Stimulated activated CD4-positive, alpha-beta T cell treated with anti-CD3 and anti-CD28 coated beads, Interleukin-4, amount 100 ng/mL, for 48 hours (primary cell): Measurements from ENCODE around the gene TCERG1L.

Experiments
- DNase-seq, 2 donors: peaks; one replicate each; pipeline ENCODE4 v3.0.0-alpha.2; 2020; ENCODE audit warnings: low read depth in 2 of 2

TCERG1L gene

DNA sequence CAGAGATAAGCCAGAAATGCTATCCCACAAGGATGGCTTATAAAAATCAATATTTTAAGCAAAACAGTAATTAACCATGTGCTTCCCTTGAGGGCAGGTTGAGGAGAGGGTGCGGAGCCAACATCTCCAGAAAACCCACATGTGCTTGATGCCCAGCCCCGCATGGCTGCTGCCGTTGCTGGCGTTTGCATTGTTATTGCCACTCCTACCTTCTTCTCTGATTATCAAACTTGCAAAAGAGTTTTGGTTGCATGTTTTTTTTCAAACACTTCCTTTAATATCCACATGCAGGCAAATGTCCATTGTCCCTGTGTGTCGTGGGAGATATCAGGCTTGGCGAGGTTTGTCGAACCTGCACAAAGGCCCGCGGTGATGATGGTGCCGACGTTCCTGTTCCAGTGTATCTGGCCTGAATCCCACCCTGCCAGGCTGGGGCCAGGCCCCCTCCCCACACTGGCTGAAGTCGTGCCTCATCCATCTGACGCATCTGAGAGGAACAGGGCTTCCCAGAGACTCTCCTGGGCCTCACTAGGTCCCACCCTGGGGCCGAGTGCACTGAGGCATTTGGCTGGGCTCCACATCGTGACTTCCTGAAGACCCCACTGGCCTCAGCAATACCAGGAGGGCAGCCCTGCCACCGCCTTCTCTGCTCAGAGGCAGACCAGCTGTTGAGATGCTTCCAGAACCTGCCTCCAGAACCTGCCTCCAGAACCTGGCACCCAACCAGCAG is 40.9 kb downstream of the TCERG1L start:
- no peak for DNase-seq

- DNase-seq, result no peak
Measured at GRCh38 chr10:131269776-131270460, 41.6 kb downstream of the TCERG1L start.

DNA sequence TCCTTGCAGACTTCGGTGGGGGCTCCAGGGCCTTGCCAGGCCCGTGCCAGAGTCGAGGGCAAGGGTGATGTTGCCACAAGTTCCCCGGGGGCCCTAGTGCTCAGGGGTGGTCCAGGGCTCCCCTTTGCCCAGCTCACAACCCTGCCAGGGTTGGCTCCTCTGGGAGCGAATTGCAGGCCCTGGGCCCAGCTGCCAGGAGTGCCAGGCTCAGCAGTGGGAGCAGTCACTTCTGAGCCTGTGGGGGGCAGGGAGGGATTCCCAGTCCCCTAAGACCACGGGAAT is 43.8 kb downstream of the TCERG1L start:
- no peak for DNase-seq

DNA sequence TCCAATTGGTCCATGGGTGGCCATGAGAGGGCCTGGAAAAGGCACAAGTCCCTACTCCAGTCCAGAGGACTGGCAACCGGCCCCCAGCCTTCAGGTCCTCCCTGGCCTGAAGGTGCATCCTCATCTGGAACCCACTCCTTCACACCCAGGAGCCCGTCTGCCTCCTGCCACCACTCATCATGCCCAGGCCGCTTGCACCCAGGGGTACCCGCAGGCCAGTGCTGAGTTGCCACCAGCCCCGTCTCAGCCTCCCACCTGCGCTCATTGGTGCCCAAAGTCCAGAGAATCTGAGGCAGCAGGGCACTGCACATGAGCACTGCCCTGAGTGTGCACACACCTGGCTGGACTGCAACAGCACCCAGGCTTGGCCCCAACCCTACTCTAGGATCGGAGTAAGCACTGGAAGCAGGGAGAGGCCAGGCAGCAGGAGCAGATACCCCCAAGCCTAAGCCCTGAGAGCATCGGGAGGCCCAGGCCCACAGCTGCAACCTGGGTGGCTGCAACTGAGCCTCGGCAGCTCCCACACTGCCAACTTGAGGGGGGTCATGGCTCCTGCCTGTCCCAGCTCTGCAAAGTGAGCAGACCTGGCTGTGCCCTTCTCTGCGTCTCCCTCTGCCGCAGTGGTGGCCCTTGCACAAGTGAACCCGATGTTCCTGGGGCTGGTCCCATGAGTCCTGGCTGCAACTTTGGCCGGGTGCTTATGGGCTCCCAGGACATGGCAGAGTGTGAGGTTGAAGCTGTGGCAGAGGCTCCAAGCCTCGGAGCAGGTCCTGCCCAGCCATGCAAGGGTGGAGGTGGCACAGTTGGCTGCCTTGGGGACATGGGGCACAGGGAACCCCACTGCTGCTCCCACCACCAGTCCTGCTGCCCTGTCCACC is 44.3 kb downstream of the TCERG1L start:
- no peak for DNase-seq

- no peak for DNase-seq
Measured at GRCh38 chr10:131264110-131264788, 47.3 kb downstream of the TCERG1L start.

DNA sequence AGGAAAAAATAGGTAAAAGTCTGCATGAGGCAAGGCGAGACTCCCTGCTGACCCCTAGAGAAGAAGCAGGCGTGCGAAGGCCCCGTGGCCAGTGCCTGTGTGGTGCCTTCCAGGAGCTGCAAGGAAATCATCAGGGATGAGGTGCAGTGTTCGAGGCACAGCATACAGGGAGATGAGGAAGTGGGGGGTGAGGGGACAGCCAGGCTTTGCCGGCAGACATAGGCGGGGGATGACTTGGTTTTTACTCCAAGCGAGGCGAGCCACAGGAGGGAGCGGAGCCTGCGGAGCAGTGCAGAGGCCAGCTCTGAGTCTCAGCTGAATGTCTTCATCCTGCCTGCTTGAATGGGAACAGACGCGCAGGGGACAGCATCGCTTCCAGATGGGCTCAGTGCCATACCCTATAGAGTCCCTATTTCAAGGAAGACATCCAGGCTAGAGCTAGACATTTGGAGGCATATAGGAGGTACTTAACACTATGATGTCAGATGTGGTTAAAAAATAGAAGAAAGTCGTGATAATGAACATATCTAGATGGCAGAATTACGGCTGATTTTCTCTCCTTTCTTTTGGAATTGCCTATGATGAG is 49.5 kb downstream of the TCERG1L start:
- no peak for DNase-seq

DNA sequence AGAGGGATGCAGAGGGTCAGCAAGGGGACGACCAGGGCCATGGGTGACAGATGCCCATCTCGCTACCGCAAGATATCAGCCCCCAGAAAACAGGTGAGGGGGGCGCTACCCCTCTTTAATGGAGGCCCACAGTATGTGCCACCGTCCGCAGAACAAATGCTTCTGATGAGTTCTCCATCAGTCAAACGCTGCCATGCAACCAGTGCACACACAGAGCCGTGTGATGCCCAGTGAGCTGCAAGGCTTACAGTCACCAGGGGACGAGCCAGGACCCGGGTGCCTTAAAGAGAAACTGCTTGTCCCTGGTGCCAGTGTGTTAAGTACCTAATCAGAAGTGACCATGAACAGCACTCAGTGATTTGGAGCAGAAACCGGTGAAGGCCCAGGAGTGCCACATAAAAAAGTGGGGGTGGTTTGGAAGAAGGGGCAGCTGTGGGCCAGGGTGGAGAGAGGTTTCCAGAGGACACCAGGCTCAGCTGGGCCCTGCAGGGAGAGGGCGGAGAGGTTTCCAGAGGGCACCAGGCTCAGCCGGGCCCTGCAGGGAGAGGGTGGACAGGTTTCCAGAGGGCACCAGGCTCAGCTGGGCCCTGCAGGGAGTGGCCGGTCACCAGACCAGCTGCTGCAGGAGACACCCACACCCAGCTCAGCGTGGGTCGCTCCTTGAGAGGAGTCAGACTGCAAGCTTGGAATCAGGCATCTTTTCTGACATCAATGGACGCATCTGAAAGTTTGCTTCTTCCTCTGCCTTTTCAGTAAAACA is 50.9 kb downstream of the TCERG1L start:
- DNase-seq, result no peak

DNA sequence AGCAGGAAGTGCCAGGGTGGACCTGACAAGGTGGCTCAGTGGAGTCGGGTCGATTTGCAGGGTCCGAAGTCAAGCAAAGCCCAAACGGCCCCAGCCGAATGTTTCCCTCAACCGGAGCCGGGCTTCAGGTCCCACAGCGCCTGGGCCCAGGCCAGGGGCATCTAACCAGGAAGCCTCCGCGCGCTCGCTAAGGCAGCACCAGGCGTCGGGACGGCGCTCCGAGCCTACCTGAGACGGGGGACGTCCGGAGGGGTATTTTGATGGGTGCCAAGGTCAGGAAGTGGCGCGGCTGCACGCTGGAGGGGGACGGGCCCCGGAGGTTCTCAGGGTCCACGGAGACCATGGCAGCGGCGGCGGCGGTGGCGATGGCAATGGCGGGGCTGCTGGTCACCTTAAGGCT is 51.5 kb downstream of the TCERG1L start:
- no peak for DNase-seq

- no peak for DNase-seq
Measured at GRCh38 chr10:131259535-131259934, 52.0 kb downstream of the TCERG1L start.

- no peak for DNase-seq
Measured at GRCh38 chr10:131258256-131258655, 53.3 kb downstream of the TCERG1L start.

GRCh38 chr10:131257027-131257426 is 54.5 kb downstream of the TCERG1L start:
- no peak for DNase-seq

GRCh38 chr10:131254859-131255252 is 56.7 kb downstream of the TCERG1L start:
- no peak for DNase-seq

- no peak for DNase-seq
Measured at GRCh38 chr10:131253931-131254858, 57.3 kb downstream of the TCERG1L start.

DNA sequence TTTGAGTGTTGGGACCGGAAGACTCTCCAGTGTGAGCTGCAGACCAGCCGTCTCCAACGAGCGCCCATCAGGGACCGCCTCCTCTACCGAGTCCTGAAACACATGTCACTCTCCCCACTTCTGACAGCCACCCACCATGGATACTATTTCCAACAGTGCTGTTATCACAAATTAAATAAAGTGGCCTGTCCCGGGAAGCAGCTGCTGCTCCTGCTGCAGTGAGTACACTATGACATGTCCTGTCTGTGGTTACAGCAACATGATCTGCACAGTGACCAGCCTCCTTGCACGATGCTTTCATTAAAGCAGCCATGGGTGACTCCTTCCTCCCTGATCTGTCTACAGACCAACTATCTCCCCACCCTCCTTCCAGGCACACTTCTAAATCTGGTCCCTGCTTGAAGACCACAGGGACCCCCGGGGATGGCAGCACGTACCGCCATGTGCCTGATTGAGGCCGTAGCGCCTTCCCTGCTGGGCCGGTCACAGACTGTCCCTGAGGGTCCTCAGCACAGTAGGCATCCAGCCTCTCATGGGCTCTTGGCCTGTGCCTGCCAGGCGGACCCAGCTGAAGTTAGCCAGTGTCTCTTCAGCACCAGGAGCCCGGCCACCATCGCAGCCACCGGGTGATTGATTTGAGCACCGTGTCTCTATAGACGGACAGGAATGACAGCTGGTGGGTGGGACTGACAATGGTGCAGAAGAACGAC is 58.8 kb downstream of the TCERG1L start:
- no peak for DNase-seq

GRCh38 chr10:131251146-131251541 is 60.4 kb downstream of the TCERG1L start:
- no peak for DNase-seq

GRCh38 chr10:131250454-131251145 is 60.9 kb downstream of the TCERG1L start:
- DNase-seq, result no peak

DNA sequence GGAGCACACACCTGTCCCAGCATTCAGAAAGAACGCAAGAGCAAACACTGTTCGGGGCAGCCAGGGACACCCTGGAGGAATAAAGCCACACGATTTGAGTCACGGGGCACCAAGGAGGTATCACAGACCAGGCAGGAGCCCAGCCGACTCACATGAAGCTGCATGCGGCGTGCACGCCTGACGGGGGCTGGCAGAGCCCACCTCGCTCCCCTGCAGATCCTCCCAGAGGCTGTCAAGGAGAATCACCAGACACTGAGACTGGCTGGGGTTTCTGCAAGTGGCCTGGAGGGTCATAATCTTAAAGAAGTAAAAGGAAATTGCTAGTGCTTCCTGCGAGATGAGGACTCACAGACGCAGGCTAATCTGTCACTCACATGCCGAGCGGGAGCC is 61.6 kb downstream of the TCERG1L start:
- DNase-seq, result no peak

DNA sequence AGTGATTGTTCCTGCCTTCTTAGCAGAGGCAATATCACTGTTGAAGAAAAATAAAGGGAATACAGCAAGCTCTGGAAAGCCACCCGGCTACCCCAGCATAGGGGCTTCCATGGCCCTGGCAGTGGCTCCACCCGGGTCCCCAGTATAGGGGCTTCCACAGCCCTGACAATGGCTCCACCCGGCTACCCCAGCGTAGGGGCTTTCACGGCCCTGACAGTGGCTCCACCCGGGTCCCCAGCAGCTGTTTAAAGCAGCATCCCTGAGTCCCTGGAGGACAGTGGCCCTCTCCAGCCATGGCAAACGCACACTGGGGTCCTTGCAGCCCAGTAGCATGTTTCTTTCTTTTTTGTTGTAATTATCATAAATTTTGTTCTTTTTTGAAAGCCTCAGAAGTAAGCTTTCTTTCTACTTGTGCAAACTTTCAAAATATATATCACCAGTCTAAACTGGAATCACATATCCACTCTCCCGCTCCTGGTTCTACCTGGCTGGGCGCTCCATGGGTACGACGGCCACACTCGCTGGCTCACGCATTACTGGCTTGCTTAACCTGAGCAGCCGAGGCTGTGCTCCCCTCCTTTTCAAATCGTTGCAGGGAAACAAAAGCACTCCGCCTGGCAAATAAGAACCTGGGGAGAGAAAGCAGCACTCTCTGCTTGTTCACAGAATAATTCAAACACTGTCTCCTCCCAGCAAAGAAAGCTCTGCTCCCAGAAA is 62.1 kb downstream of the TCERG1L start:
- no peak for DNase-seq
